Measurements from ENCODE around the gene DUSP15.
"Not testable (repeated sequence)": the region's sequence is repeated elsewhere in the genome, so short reads cannot be mapped to it uniquely, and the experiment has no call there.

The DUSP15 gene, protein sequence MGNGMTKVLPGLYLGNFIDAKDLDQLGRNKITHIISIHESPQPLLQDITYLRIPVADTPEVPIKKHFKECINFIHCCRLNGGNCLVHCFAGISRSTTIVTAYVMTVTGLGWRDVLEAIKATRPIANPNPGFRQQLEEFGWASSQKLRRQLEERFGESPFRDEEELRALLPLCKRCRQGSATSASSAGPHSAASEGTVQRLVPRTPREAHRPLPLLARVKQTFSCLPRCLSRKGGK

DNA sequence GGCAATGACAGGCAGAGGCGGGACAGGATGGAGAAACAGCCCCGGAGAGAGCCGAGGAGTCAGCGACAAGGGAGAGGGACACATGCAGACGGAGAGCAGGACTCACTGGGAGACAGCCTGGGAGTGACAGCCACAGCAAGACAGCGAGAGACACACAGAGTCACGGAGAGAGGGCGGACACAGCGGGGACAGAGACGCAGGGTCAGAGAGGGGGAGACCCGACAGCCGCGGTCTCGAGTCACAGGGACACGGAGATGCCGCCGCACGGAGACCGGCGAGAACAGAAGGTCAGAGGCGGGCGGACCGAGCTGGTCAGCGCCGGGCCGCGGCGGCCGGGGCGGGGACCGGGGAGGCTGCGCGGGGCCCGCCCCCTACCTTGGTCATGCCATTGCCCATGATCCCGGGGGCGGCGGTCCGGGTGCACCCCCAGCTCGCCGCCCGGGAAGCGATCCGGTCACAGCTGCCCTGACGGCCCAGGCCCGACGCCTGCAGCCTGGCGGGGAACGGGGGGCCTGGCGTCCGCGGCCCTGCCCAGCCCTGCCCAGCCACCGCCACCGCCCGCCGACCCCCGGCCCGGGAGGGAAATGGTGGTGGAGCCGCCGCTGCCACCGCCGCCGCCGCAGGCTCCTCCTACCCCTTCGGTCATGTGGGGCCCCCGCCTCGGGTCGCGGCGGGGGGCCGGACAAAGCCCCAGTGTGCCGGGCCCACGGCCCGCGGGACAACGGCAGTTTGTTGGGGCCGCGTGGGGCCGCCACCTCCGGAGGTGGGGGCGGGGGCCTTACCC, at the start of gene DUSP15, which contains the start of gene TTLL9:
TSS of gene DUSP15 (minus strand) at position 586 of the 784 bp plus-strand sequence. CDS start at position 396, 190 bp downstream.
TSS of gene TTLL9 (plus strand) at position 693 of the 784 bp plus-strand sequence. CDS start 493 bp downstream, outside the sequence.
- no peak for DNase-seq

DNA sequence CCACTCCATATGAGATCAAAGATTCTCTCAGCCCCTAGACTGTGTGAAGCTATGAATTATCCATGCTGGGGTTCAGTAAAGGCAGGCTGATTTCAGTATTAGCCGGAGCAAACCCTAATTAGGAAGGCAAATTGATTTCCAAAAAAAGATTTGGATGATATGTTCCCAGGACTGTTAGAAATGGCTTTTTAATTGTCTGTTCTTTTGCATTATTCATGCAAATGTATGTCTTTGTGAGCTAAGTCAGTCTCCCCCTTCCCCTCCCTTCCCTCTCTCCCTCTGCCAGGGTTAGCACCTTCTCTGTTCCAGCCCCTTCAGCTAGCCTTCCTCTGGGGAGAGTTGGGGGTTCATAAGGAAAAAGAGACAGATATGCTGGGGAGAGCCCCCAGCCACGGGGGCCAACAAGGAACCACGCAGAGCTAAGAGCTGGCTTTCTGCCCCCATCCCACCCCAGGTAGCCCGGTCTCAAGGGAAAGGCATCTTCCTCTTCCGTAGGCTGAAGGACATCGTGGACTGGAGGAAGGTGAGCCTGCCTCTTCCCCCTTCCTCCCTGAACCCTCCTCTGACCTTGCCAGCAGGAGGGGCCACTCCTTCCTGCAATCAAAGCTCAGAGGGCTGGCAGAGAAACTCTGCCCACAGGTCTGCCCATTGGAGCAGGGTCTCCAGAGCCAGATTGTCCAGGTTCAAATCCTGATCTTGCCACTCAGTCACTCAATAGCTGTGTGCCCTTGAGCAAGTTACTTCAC, 49.3 kb upstream of the DUSP15 start:
- DNase-seq = no peak

DNA sequence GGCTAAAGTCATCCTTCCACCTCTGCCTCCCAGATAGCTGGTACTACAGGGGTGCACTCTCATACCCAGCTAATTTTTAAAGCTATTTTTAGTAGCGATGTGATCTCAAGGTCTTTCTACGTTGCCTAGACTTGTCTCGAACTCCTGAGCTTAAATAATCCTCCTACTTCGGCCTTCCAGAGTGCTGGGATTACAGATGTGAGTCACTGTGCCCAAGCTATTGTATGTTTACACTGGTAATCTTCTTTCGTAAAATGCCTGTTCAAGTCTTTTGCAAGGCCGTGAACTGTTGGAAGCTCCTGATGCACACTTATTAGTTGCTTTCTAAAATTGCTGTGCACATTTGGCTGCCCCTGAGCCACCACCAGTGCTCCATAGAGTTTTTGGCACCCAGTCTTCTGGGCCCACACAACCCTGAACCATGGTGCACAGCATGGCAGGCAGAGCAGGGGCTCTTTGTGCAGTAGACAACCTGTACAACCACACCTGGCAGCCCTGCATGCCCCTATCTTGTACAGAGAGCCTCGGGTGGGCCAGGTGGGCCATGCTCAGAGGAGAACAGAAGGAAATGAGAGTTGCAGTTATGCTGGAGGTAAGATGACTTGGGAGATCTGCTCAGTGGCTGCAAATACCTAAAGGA, 48.3 kb upstream of the DUSP15 start:
- no peak for DNase-seq

DNA sequence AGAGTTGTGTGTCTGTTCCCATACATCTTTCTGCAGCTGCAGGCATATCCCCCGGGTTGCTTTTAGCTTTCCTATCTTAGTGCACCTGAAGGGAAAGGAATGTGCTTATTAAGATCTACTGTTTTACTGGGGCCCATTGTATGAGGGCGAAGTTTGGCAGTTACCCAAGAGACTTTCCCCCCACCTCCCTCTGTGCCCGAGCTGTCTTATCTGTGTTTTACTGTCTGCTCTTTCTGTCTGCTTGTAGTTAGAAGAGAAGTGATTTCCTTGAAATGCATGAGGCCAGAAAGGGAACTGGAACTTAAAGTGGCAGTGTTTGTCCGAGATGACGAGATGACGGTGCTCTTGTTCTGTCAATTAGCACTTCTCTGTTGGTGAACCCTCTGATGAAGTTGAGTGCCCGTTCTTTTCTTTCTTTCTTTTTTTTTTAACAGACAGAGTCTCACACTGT, 47.7 kb upstream of the DUSP15 start:
- DNase-seq = not testable (repeated sequence)

DNA sequence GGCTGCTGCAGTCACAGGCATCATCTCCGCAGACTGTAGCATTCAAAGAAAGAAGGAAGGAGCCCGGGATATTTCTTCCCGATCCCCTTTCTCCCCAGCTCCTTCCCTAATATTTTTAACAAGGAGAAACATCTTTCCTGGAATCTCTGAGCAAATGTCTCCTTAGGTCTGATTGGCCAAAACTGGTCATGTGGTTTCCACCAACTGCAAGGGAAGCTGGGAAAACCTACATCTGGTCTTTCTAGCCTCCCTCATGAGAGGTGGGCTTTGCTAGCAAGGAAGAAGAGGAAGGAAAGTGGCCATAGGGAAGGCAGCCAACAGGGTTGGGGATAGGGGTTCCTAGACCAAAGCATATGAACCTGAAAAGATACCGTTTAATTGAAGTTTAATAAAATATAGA, 46.4 kb upstream of the DUSP15 start:
- DNase-seq = no peak

DNA sequence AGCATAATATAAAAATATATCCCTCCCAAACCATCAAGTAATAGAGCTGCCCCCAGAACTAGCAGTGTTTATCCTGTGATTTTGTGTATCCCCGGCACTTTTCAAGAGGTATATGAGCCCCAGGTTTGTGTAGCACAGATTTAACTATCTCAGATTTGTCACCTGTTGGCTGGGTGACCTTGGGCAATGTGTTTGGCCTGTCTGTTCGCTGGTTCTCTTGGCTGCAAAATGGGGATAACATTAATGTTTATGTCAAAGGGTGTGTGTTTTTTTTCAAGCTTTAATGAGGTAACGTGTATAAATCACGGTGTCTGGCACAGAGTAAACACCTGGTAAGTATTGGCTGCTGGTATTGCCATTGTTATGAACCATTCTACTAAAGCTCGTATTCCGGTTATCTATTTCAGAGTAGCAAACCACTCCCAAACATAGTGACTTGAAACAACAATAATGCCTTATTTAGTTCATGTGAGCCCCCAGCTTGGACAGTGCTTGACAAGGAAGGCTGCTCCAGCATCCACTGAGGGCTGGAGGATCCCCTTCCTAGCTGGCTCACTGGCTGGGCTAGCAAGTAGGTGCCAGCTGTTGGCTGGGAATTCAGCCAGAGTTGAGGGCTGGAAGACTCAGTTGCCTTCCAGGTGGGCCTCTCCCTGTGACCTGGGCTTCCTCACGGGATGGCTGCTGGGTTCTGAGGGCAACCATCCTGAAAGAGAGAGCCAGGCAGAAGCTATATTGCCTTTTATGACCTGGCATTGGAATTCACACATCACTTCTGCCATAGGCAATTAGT, 45.4 kb upstream of the DUSP15 start:
- no peak for DNase-seq

DNA sequence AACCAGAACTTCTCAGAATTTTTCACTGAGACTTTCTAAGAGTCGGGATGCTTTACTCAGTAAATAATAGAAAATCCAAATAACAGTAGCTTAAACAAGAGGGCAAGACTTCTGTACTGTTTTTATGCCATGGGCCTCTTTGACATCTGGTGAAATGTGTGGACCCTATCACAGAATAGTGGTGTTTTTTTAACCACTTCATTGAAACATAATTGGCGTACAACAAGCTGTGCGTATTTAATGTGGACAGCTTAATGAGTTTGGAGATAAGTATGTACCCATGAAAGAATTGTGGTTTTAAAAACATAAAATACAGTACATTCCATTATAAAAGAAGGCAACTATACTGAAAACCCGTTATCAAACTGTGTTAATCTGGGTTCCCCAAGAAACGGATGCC, 43.8 kb upstream of the DUSP15 start:
- DNase-seq = no peak

DNA sequence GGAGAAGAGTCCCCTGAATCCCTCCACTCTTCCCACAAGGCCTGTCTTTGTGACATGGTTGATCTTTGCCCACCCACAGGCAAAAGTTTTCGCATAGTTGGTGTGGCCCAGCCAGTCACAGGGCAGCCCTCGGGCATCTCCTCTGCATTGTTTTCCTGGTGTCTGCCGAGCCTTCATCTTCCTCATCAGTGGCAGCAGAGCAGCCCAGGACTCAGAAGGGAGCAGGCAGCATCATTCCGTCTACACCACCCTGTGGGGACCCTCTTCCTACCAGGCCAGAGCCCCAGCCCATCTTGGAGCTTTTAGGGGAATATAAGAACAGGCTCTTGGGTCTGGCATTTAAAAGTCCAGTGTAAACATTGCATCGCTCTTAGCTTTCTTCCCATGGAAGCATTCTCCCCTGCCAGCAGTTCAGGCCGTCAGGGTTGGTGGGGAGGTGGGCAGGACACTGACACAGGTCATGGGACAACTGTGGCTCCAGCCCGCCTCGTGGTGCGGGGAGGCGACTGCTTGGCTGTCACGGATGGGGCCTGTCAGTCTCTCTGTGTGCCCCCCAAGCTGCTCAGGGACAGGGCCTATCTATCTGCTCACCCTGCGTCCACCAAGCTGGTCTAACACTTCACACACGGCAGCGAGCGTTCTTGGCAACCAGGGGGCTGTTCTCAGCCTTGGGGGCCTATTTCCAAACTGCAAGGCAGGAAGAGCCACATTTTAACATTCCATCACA, 43.3 kb upstream of the DUSP15 start:
- DNase-seq = no peak

DNA sequence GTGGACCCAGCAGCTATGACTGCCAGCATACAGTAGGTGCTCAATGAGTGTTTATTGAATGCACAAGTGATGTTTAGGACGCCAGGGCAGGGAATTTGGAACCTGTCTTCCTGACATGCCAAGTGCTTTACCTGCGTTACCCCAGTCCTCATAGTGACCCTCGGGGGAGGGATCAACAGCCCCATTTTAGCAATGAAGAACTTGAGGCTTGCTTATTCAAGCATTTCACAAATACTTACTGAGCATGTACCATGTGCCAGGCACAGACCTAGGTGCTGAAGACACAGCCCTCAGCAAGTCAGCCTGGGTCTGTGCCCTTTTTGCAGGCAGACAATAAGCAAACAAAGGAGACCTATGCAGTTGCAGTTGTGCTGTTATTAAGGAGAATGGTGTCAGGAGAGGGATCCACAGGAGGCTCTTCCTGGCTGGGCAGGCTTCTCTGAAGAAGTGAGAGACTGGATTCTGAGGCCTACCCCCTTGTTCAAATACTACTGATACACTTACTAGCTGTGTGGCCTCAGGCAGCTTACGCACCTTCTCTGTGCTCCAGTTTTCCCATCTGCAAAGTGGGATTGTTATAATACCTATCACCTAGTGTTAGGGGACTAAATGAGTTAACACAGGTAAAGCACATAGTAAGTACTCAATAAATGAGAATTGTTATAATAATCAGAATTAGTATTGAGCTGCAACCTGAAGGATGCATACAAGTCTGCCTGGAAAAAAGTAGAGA, 39.9 kb upstream of the DUSP15 start:
- DNase-seq = no peak

DNA sequence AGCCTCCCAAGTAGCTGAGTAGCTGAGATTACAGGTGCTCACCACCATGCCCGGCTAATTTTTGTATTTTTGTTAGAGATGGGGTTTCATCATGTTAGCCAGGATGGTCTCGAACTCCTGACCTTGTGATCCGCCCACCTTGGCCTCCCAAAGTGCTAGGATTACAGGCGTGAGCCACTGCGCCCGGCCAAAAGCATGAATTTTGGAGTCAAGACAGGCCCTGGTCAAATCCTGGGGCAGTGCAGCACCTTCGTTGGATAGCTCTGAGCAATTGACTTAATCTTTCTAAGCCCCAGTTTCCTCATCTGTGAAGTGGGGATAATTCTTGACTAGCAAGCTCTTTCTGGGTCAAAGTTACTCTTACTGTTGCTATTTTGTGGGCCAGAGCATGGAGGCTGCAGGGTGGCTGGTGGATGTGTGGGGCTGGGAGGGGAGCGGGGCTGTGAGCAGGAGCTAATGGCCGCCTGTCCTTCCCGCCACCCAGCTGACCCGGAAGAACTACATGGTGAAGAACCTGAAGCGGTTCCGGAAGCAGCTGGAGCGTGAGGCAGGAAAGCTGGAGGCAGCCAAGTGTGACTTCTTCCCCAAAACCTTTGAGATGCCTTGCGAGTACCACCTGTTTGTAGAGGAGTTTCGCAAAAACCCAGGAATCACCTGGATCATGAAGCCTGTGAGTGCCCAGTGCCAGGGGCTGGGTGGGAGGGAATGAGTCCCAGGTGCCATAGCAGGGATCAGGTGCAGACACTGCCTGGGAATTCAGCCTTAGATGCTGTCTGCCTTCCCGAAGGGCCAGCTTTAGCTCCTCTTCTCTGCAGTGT, 39.1 kb upstream of the DUSP15 start:
- DNase-seq = no peak

DNA sequence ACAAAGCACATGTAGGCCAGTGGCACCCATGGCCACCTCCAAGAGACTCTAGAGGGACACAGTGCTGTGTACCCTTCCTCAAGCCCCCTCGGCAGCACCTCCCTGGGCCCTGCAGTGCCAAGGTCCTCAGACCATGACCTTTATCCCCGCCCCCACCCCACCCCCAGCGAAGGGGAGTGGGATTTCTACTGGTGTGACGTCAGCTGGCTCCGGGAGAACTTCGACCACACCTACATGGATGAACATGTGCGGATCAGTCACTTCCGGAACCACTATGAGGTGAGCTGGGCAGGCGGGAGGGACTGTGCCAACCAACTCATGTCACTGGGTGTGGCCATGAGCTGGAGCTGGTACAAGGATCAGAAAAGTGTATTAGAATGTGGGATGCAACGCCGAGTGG, 38.1 kb upstream of the DUSP15 start:
- no peak for DNase-seq

DNA sequence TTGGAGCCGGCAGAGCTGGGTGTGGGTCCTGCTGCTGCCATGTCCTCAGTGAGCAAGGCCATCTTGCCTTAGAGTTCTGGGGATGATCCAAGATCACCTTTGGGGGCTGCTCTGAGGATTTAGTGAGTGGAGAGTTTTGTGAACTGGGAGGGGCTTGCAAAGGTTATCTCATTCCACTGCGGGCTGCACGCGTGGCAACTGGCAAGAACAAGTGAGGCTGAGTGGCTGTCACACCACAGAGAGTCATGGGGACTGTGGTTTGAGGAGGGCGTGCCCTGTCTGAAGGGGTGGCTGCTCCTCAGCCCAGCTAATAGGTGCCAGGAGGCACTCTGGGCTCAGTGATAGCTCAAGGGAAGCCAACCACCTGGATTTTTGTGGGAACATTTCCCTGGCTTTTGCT, 37.7 kb upstream of the DUSP15 start:
- no peak for DNase-seq

DNA sequence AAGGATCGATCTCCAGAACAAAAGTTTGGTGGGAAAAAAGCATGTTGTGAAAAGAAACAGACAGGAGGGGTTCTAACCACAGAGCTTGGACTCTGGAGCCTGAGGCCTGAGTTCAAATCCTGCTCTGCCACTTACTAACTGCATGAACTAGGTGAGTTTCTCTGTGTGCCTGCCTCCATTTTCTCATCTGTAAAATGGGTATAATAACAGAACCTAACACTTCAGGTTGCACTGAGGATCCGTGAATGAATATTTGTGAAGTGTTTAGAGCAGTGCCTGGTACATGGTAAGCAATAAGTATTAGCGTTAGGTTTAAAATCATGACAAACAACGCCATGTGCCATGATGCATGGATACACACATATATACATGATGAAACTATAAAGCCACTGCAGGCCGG, 36.7 kb upstream of the DUSP15 start:
- DNase-seq = no peak

DNA sequence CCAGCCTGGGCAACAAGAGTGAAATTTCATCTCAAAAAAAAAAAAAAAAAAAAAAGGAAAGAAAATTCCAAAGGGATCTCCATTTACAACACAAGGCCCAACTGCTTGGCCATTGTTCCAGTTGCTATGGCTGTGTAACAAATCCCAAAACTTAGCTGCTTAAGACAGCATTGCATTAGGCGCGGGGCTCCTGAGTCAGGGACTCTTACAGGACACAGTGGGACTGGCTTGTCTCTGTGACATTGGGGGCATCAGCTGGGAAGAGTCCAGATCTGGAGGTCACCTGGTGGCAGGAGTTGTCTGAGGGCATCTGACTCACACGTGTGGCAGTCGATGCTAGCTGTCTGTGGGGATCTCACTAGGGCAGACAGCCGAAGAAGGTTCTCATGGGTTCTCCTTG, 35.7 kb upstream of the DUSP15 start:
- no peak for DNase-seq

DNA sequence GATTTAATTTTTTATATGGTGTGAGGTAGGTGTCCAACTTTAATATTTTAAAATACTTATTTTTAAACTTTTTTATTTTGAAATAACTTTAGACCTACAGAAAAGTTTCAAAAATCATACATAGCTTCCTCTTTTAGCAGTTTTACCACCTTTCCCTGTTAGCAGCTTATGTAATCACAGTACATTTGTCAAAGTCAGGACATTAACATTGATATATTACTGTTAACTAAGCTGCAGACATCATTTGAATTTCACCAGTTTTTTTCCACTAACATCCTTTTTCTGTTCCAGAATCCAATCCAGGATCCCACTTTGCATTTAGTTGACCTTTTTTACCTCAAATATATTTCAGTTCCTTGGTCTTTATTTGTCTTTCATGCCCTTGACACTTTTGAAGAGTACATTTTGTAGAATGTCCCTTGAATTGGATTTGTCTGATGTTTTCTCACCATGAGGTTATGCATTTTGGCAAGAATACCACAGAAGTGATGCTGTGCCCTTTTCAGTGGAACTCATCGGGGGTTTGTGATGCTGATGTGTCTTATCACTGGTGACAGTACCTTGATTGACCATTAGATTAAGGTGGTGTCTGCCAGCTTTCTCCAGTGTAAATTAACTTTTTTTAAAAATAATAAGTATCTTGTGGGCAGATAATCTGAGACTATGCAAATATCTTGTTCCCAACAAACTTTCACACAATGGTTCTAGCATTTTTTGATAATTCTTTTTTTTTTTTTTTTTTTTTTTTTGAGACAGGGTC, 33.5 kb upstream of the DUSP15 start:
- DNase-seq = no peak

DNA sequence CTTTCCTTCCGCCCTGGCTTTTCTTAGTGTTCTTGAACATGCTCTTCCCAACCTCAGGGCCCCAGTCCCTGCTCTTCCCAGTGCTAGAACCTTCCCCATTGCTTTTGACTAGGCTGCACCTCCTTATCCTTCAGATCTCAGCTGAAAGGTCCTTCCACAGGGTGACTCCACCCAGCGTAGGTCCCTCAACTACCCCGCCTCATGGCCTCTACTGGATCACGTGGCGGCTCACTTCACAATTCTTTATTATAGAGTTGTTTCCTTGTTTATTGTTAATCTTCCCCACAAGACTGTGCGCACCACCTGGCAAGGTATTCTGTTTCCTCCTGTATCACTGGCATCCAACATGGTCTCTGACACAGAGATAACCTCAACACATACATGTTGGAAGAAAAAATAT, 31.3 kb upstream of the DUSP15 start:
- DNase-seq = no peak

DNA sequence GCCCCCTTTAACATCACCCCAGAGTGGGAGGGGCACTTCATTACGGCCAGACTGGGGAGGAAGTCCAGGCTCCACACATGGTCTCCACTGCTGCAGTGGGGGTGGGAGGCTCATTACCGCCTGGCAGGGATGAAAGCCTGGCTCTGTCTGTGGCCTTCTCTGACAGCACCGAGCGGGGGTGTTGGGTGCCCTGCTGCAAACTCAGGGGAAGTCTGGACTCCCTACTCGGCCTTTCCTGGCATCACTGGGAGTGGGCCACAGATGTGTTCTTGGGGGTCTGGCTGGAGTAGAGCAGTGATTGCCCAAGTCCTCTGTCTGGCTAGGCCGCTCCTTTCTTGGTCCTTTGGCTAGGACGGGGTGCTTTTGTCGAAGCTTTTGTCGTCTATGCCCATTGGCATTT, 27.2 kb upstream of the DUSP15 start:
- no peak for DNase-seq

DNA sequence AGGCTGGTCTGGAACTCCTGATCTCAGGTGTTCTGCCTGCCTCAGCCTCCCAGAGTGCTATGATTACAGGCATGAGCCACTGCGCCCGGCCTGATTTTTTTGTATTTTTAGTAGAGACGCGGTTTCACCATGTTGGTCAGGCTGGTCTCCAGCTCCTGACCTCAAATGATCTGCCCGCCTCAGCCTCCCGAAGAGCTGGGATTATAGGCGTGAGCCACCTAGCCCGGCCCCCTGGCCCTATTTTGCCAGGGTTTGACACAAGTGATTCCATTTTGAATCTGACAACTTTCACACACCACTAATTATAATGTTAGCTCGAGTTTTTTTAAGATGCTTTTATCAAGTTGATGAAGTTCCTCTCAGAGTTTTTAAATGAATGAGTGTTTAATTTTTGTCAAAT, 25.7 kb upstream of the DUSP15 start:
- DNase-seq = no peak

DNA sequence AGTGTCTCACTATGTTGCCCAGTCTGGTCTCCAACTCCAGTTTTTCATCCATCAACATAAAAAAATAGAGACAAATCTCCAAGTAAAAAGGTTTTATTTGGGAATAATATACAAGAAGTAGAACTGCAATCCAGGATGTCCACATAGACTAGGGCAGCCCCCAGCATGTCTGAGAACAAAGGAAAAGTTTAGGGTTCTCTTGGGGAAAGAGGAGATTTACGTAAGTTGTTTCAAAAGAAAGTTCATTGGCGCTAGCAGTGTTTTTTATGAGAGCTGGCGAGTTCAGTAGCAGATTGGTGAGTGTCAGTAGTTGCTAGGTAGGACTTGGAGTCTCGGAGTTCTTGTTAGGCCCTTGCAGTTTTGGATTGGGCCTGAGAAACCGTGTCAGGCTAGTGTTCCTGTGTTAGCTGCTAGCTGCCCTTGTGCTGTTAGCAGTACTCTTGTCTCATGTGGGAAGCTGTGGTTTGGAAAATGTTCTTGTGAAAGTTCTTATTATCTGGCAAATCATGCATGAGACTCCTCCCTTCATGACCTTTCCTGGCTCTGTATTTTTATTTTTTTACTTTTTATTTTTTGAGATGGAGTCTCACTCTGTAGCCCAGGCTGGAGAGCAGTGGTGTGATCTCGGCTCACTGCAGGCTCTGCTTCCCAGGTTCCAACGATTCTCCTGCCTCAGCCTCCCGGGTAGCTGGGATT, 24.8 kb upstream of the DUSP15 start:
- no peak for DNase-seq
